ENCODE measurements around the gene RITA1. TPM values are rescaled to one million over a fixed set of nuclear protein-coding genes. Genes with fewer than 3 reads are reported as not detected.

Gene RITA1
- total RNA-seq, result 21.9 and 26.3 TPM in 2 replicates

GRCh38 chr12:113185180-113186032, at the start of gene RITA1, which contains the start of gene DDX54:
TSS of gene RITA1 (plus strand) at chr12:113185721. CDS start at chr12:113186747, 1,026 bp downstream.
TSS of gene DDX54 (minus strand) at chr12:113185478. CDS start at chr12:113185451, 27 bp downstream.

GRCh38 chr12:113149361-113150150, 36.0 kb upstream of the RITA1 start, which contains the start of gene CFAP73:
TSS of gene CFAP73 (plus strand) at chr12:113149724. CDS start at chr12:113149858, 134 bp downstream.

GRCh38 chr12:113221181-113221996, 35.9 kb downstream of the RITA1 start, which contains the start of gene TPCN1:
TSS of gene TPCN1 (plus strand) at chr12:113221464. CDS start at chr12:113226853, 5,389 bp downstream.

Small RNA genes within 50 kb of the gene (small RNA-seq; reads per million reads assigned to genes)
- gene MIR7106, result not detected
- gene RF00019, result not detected

Other genes starting within 250 kb of the RITA1 start
- 14.0 and 24.5 TPM in 2 replicates for gene OAS3, start 247.2 kb upstream of the RITA1 start, total RNA-seq
- 9.8 and 10.3 TPM in 2 replicates for gene OAS2, start 207.2 kb upstream of the RITA1 start, total RNA-seq
- gene DTX1, start 129.0 kb upstream of the RITA1 start, total RNA-seq, result not detected in 2 replicates
- not detected in 2 replicates for gene RASAL1, start 50.0 kb upstream of the RITA1 start, total RNA-seq
- not detected in 2 replicates for gene CFAP73, start 36.0 kb upstream of the RITA1 start, total RNA-seq
- gene DDX54, start 243 bp upstream of the RITA1 start, total RNA-seq, result 68.1 and 72.2 TPM in 2 replicates
- gene TPCN1, start 35.7 kb downstream of the RITA1 start, total RNA-seq, result 12.0 and 15.4 TPM in 2 replicates
- 17.6 and 24.9 TPM in 2 replicates for gene SLC8B1, start 149.4 kb downstream of the RITA1 start, total RNA-seq
- gene PLBD2, start 172.9 kb downstream of the RITA1 start, total RNA-seq, result 22.2 and 27.4 TPM in 2 replicates
- gene SDS, start 218.2 kb downstream of the RITA1 start, total RNA-seq, result 0.07 TPM in 1 of 2 replicates, not detected in the other
- gene SDSL, start 236.7 kb downstream of the RITA1 start, total RNA-seq, result 2.2 and 2.8 TPM in 2 replicates